GM18499 (cell line): ENCODE results near the gene PSMD1.

ENCODE experiments used
- ATAC-seq: cut with Tn5 transposase; IDR thresholded peaks from one replicate; pipeline ENCODE4 v1.9.1; 2021; ENCODE audit warnings: moderate number of reproducible peaks; ENCODE audit not compliant: insufficient read depth, unreplicated experiment

PSMD1 gene

DNA sequence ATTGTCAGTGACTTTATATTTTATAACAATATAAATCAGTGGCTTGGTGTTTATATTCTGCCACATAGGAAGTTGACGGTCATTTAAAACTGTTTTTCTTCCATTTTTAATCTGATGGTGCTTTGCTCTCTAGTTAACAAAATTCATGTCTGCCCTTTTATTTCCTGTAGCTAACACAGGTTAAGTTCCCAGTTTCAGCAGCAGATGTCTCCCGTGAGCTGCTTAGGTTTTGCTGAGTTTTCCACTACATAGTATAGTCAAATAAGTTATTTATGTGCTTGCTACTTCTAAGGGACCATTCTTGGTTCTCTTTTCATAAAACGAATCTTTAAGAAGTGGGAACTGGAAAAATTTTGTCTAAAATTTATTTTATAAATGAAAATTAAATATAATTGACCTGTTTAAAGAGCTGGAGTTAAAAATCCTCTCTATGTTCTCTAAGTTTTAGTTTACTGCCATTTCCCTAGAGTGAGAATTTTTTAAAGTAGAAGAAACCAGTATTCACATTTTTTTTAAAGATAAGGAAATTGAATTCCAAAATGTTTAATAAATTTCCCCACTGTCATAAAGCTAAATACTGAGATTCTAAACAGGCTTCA is 47.5 kb downstream of the PSMD1 start:
- no peak for ATAC-seq

DNA sequence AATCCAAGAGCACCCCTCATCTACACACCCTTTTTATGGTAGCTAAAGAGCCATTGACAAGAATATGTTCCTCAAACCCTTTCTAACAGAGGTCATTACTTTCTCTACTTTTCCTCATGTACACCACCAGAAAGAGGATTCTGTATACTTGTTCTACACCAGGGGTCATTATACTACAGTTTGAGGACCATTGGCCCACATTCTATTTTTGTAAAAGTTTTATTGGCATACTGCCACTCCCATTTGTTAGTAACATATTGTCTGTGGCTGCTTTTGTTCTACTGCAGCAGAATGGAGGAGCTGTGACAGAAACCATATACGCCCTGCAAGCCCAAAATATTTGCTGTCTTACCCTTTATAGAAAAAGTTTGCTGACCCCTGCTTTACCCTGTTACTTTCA is 53.9 kb downstream of the PSMD1 start:
- no peak for ATAC-seq

DNA sequence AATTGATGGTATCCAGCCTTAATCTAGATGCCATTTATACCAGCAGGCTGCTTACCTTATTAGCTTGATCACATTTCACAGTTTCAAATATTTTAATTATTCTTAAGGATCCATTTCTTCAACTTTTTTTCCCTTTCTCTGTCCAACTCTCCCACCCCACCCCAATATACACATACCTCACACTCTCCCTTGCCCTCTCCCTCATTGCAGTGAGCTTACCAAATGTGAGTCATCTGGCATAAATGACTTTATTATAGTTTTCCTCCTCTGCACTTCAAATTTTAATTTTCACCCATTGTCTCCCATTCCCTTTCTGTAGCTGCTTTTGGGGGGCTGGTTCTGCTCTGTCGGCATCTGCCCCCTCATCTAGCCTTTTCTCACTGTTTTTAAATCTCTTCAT is 55.3 kb downstream of the PSMD1 start:
- ATAC-seq: no peak

DNA sequence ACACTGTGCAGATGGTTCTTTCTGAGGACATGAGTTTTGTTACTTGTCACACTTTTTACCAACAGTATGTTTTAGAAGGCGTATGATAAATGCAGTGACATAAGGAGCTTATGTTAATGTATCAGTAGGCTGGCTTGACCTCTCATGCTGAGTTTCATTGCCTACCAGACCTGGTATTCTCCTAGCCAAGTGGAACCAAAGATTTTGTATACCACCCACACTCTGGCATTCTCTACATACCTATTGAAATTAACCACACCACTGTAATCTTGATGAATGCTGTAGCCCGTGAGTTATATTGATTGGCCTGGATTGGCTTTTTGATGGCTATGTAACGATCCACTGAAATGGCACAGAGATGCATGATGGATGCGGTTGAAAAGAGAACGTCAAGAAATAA is 56.8 kb downstream of the PSMD1 start:
- ATAC-seq: no peak

DNA sequence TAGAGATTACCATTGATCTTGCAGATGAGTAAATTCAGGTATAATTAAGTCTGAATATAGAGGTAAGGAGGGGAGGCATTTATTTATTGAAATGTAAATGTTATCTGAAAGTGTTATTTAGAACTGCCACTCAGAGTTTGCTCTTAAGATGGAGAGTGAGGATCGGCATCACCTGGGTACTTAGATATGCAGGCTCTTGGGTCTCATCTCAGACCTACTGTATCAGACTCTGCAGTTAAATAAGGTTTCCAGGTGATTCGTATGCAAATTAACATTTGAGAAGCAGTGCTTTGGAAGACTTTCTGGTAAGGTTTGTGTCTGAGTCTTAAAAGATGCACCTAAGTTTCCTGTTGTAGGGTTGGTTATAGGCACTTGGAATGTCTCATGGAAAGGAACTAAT is 59.0 kb downstream of the PSMD1 start:
- no peak for ATAC-seq

DNA sequence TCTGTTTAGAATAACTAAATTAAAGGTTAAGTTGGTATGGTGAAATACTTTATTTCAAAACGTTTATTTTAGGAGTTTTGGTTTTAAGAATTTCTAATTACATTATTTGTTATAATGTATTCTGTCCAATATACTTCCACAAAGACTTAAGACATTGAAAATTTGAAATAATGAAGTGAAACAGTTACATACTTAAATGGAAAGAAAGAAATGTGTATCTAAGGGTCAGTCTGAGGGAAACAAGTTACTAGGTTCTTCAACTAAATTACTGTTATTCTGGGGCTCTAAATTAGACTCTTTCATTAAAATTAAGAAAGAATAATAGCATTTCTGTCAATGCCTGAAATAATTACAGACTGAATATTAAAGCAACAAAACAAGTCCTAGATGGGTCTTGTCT is 60.5 kb downstream of the PSMD1 start:
- ATAC-seq: no peak

DNA sequence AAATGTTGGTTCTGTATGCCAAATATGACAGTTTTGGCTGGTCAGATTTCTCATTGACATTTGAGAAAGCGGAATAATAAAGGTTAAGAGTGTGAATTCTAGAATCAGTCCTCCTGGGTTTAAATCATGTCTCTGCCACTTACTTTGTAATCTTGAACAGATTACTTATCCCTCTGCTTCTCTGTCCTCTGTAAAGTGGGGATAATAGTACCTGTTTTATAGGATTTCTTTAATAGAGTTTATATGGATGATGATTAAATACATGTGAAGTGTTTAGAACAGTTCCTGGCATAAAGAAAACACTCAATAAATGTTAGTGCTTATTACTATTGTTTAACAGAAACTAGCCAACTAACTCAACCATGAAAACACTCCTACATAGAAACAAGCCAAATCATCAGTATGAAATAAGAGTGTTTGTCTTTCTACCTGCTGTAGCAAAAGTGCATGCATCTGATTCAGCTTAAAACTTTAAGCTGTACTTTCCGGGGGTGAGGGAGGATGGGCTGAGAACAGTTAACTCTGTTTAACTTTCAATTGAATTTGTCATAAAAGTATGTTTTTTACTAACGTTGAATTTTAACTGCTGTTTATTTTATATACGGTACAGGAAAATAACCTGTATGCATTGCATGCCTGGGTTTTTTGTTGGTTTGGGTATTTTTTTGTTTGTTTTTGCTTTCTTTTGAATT is 61.4 kb downstream of the PSMD1 start:
- ATAC-seq: no peak

DNA sequence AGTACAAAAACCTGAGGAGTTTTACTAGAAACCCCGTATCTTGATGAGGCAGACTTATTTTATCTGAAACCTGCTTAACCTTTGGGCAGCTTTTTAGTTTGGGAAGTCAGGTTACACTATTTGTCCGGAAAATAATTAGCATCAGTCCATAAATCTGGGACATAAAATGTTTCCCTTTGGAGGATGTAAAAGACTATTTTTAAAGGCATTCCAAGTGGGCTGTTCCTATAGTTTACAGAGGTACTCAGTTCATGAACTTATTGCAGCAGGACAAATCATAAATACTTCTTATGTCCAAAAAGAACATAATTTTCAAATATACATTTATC is 61.9 kb downstream of the PSMD1 start:
- ATAC-seq: no peak

DNA sequence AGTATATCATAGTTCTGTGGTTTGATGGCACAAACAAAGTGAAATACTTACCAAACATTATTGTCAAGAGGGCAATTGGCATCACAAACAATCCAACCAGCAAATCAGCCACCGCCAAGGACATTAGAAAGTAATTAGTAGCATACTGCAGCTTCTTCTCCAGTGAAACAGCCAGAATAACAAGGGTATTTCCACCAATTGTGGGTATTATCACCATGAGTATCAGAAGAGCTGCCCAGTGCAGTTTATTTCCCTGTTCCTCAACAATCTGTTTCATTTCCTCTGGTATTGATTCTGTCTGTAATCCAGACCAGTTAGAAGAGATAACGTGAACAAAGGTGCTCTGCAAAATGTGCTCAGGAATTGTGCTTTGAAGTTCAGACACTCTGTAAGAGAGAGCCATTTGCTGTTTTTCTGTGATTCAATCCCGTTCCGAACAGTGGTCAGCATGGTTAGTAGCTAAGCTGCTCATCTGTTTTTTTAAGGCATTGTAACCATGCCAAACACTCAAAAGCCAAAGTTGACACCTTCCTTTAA is 66.8 kb downstream of the PSMD1 start:
- no peak for ATAC-seq

DNA sequence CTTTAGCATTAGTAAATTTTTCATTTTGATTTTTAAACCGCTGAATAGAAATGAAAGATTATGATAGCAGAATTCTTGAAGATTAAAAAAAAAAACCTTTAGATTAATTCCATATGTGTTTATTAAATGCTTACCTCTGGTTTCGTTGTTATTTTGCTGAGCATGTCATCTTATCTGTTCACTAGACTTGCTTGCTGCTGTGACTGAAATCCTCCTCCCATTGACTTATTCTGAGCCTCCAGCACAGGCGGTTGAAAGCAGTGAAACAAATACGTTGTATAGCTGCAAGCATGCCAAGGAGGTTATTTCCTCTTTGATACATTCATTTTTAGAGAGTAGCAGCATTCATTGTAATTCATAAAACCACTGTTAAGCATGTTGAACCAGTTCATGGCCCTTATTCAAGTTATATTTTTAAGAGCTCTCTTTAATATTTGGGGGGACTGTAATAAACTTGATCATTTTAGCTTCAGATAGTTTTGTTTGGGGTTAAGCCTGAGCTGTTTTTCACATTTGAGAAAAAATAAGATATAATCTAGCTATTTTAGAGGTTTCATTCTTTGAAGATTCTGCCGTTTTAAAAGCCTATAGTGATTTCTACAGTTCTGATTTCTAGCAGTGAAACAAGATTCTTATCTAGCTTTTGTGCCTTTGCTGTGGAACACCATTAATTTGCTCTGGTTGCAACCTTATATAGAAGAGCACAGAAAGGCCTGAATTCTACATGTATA is 68.3 kb downstream of the PSMD1 start, which contains the start of gene HTR2B:
Gene HTR2B (minus strand): TSS at position 205 of the 731 bp plus-strand sequence. CDS start 1,278 bp downstream, outside the sequence.
- no peak for ATAC-seq

DNA sequence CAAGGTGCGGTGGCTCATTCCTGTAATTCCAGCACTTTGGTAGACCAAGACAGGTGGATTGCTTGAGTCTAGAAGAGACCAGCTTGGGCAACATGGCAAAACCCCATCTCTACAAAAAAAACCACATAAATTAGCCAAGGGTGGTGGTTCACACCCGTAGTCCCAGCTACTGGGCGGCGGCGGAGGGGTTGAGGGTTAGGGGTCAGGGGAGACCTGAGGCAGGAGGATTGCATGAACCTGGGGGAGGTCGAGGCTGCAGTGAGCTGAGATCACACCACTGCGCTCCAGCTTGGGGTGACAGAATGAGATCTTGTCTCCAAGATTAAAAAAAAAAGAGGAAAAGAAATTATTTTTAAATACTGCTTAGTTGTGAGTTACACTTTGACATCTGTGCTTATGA is 69.5 kb downstream of the PSMD1 start:
- no peak for ATAC-seq

DNA sequence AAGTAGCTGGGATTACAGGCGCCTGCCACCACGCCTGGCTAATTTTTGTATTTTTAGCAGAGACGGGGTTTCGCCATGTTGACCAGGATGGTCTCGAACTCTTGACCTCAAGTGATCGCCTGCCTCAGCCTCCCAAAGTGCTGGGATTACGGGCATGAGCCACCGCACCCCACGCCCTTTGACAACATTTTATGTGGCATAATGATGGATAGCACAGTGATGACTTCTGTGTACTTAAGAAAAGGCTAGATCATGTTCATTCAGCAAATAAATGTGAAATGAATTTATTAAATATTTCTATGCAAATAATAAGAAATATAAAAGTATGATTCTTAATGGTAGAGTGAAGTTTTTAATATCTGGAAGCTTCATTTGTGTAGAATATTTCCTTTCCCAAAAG is 70.8 kb downstream of the PSMD1 start:
- ATAC-seq: no peak

DNA sequence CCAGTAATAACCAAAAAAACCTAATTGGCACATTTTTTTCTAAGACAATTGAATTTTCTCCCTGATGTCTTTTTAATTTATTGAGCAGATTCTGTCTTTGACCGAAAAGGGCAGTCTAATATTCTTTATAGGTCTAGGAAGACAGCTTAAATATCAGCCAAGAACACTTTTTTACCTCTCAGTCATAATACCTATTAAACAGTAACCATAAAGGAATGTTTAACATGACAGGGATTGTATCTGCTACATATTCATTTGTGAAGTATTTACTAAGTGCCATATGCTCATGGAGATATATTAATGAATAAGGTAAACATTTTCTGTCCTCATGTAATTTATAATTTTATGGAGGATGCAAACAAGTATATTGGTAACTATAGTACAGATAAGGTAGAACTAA is 71.3 kb downstream of the PSMD1 start:
- ATAC-seq: no peak

DNA sequence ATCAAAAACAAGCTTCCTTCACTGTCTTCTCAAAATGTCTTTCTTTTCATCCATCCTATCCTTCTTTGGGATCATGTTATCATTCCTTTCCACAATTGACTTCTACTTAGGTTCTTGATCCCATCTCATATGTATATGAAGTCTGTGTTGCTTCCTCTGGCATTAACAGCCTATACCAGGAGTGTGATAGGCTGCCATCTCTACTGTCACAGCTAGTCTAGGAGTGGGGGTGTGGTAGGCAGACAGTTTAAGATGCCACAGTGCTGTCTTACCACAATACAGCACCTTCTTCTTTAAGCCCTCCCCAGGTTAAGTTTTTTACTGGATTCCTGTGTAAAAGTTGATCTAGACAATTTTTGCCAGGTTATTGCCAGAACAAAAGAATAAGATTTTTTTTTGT is 71.9 kb downstream of the PSMD1 start:
- no peak for ATAC-seq

DNA sequence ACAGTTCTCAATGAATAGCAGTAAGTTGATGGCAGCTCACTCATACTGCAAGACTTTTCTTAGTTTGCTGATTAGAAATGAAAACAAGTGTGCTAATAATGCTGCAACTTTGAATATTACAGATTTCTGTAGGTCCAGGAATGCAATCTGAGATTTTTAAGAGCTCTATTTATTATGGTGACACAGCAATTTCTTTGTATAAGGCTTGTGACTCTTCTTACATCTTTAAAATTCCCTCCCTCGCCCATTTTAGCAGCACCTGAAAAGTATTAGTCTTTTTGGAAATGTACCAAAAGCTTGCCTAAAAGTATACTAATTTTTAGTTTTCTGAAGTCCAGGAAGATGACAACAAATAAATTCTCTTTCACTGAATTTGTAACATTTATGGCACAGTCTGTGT is 72.5 kb downstream of the PSMD1 start:
- ATAC-seq: no peak

DNA sequence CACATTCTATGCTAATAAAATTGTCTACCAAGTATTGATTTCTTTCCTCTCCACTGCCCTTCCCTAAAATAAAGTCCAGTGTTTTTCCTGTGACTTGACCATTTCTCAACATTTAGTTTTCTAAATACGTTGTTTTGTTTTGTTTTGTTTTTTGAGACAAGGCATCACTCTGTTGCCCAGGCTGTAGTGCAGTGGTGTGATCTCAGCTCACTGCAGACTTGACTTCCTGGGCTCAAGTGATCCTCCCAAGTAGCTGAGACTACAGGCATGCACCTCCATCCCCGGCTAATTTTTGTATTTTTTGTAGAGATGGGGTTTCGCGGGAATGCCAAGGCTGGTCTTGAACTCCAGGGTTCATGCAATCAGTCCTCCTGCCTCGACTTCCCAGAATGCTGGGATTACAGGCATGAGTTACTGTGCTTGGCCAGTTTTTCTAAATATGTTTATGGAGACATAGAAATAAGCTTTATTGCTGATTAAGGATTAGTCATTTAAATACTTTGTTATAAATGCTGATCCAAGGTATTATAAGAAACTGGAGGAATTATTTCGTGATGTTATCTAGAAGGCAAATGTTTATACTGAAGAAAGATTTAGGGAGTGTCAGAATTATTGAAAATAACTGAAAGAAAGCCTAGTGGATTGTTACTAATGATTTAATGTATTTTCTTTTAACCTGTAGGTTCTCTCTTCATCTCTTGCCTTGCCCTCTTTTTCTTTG is 73.8 kb downstream of the PSMD1 start:
- ATAC-seq: no peak

DNA sequence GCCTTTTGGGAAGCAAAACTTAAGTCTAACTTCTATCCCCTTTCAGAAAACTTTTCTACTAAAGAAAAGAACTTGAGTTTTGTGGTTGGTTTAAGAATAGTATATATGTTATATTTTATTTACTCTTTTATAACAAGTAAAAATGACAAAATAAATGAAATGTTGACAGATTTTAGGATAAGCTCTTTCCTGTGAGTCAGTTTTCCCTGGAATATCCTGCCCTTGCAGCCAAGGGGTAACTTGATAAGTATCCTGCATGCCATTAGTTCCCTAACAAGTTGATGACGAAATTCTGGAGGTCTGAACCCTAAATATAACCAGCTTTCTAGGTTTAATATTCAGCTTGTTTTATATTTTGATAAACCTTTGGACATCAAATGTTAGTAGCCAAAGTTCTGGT is 75.5 kb downstream of the PSMD1 start:
- no peak for ATAC-seq

DNA sequence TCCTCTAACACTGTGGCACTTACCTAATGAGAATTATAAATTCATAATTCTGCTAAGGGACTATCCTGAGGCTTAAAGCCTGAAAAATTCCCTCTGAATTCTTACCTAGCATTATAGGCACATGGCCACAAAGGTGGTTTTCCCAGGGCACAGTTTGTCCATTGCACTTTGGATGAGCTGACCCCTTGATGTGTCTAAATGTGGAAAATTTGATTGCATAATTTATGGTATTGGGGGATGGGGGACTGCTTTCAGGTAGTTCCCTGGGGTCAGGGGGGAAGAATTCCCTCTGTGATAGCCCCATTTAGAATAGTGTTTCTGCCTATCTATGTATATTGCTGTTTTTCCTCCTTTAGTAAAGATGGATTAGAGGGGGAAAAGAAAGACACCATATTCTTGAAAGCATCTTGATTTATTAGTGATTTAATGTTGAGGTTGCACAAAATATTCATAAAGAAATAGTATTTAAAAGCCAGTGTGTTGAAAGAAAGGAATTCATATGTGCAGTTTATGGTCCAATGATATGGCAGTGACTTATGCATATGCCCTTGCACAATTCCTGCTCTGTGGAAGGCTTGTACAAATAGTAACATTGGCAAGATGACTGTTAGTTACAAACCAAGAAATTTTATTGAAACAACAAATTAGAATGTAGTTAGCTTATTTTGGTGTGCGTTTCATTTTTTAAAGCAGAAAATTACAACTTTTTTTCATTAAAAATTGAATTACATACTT is 76.9 kb downstream of the PSMD1 start:
- no peak for ATAC-seq

DNA sequence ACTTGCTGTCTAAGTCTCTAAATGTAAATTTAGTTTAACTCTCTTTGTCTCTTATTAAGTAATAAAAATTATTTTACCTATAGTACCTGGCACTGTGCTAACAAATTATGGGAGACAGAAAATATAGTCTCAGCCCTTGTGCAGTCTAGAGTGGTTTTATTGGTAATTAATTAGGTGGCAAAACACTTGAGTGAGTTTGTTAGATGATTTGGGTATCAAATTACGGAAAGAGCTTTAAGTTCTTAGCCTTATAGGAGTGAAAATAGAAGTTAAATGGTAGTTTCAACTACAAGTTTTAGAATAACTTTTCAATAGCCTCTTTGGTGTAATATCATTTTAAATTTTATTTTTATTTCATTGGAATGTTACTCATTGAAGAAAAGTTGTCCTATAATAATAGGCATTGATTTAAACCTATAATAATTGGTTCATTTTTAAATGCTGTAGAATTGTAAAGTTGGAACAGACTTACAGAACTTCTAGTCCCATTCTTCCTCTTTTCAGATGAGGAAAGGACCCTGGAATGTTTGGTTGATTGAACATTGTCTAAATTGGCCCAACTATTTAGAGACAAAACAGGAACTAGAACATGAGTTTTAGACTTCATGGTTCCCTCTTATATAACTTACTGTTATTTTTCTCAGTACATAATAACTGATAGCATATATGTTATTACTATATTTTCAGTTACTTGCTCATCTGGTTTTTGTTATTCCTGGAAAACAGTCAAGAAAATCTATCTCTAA is 78.4 kb downstream of the PSMD1 start:
- ATAC-seq: no peak

DNA sequence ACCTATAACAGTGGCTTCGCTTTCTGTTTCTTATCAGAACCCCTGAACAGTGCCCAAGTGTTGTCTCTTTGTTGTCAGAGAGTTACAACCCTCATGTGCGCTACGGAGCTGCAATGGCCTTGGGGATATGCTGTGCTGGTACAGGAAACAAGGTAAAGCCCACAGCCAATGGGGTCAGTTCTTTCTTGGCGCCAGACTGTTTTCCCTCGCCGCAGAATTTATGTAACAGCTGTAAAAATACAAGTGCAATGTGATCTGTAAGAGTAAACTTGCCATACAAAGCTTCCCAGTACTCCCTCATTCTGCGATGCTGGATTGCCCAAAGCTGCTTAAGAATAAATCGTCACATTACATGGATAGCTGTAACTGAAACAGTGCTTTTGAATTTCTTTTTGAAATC is 82.0 kb downstream of the PSMD1 start:
- no peak for ATAC-seq
